Stimulated activated CD8-positive, alpha-beta memory T cell treated with anti-CD3 and anti-CD28 coated beads, Interleukin-12 subunit alpha, Interleukin-12 subunit beta, amount 100 ng/mL, for 1 hour (primary cell): ENCODE measurements around the gene DUSP3.
A peak's percentile ranks its signal among the peaks of the same experiment; 100 is the strongest.

Experiments used
- DNase-seq: peaks from one replicate; pipeline ENCODE4 v3.0.0-alpha.2; 2020; ENCODE audit warnings: low read depth

The DUSP3 gene

GRCh38 chr17:43728081-43728480 lies 50.7 kb downstream of the DUSP3 start:
- DNase-seq = no peak

GRCh38 chr17:43723697-43724359 lies 54.9 kb downstream of the DUSP3 start:
- DNase-seq = no peak

GRCh38 chr17:43722870-43723665 lies 55.7 kb downstream of the DUSP3 start:
- no peak for DNase-seq

GRCh38 chr17:43722269-43722619 lies 56.5 kb downstream of the DUSP3 start:
- DNase-seq = no peak

GRCh38 chr17:43721537-43722268 lies 57.1 kb downstream of the DUSP3 start:
- DNase-seq = no peak

GRCh38 chr17:43720311-43721060 lies 58.3 kb downstream of the DUSP3 start:
- peak; percentile 56 for DNase-seq

GRCh38 chr17:43719578-43719977 lies 59.2 kb downstream of the DUSP3 start:
- DNase-seq = no peak

GRCh38 chr17:43718544-43718943 lies 60.2 kb downstream of the DUSP3 start:
- no peak for DNase-seq

- DNase-seq = no peak
Observed at GRCh38 chr17:43717913-43718312, 60.9 kb downstream of the DUSP3 start.
